ENCODE data around the gene VGLL4.

DNA sequence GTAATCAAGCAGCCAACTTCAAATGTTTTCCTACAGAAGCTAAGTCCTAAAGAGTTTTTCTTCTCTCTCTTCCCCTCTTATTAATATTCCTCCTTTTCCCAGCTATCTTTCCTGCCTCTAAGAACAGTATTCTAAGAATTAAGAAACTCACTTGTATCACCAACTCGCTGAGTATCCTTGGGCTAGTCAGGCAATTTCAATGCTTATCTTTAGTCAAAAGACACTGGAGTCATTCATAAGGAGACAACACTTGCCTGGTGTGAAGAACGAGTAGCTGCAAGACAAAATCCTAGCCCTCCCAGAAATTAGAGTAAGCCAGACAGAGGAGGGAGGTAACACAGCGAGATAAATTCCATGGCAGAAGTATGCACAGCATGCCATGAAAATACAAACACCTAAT, 10.7 kb downstream of the VGLL4 start:
- TF ChIP-seq, protein P1, sequence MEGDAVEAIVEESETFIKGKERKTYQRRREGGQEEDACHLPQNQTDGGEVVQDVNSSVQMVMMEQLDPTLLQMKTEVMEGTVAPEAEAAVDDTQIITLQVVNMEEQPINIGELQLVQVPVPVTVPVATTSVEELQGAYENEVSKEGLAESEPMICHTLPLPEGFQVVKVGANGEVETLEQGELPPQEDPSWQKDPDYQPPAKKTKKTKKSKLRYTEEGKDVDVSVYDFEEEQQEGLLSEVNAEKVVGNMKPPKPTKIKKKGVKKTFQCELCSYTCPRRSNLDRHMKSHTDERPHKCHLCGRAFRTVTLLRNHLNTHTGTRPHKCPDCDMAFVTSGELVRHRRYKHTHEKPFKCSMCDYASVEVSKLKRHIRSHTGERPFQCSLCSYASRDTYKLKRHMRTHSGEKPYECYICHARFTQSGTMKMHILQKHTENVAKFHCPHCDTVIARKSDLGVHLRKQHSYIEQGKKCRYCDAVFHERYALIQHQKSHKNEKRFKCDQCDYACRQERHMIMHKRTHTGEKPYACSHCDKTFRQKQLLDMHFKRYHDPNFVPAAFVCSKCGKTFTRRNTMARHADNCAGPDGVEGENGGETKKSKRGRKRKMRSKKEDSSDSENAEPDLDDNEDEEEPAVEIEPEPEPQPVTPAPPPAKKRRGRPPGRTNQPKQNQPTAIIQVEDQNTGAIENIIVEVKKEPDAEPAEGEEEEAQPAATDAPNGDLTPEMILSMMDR (conservative IDR thresholded peaks at IDR 0.05; ENCODE audit: low read length) = no peak
- no peak for TF ChIP-seq EZH2phosphoT487 (IDR thresholded peaks at IDR 0.05; ENCODE audit: borderline replicate concordance)

All from Loucy (cell line).